ENCODE data around the gene TBC1D14. TPM values are rescaled to one million over a fixed set of nuclear protein-coding genes. Genes with fewer than 3 reads are reported as not detected.

TBC1D14 gene
- polyA plus RNA-seq, 3 donors: 36.3 to 44.7 (median 39.3) TPM

GRCh38 chr4:7021355-7021754, 111.7 kb downstream of the TBC1D14 start:
- H3K27me3 Mint-ChIP-seq (ENCODE audit: low read depth in 3 of 3): peaks cover 0 to 1% (median 0%) of the 10 kb centered on the region in 3 donors
- H3K4me1 Mint-ChIP-seq: no peaks in the 10 kb centered on the region
- H2AFZ ChIP-seq (ENCODE audit: insufficient read depth, low read depth, low read length, poor library complexity, severe bottlenecking): no peak overlapping the region
- H3K36me3 Mint-ChIP-seq: peaks cover 75 to 92% of the 10 kb centered on the region in 2 donors
- no peak for DNase-seq
- no peak overlapping the region for H3K4me3 ChIP-seq (replicated peaks in 1 of 3; ENCODE audit: low read depth in 2 of 3, low read length in 3 of 3)
- no peak for TF ChIP-seq CTCF (IDR thresholded peaks at IDR 0.05)
- H3K27ac Mint-ChIP-seq: no peak overlapping the region
- no peaks in the 10 kb centered on the region for H3K4me1 ChIP-seq (ENCODE audit: control insufficient read depth in 1 of 2, insufficient read depth in 2 of 2, low read length in 2 of 2)
- H3K36me3 ChIP-seq (replicated peaks in 1 of 2; ENCODE audit: control insufficient read depth in 1 of 2, insufficient read depth in 2 of 2, low read length in 2 of 2): peaks cover 78 to 96% of the 10 kb centered on the region in 2 donors
- H3K4me3 Mint-ChIP-seq: no peak overlapping the region
- no peaks in the 10 kb centered on the region for H3K27me3 ChIP-seq (ENCODE audit: control insufficient read depth in 2 of 2, insufficient read depth in 2 of 2, low read length in 2 of 2)
- no peak overlapping the region for H3K27ac ChIP-seq (ENCODE audit: low read depth in 1 of 2, low read length in 2 of 2)
- intact Hi-C loops (cut with micrococcal nuclease): no loop called here
- H4K20me1 ChIP-seq (ENCODE audit: insufficient read depth, low read length): peaks cover 86% of the 10 kb centered on the region
- 55% methylated on average over 2 of the region's 5 CpGs for WGBS (ENCODE audit: insufficient coverage)
- no peaks in the 10 kb centered on the region for H3K9me3 ChIP-seq (replicated peaks in 1 of 2; ENCODE audit: control insufficient read depth in 1 of 2, insufficient read depth in 1 of 2, low read length in 2 of 2)
- H3K79me2 ChIP-seq (ENCODE audit: insufficient read depth, low read length): no peaks in the 10 kb centered on the region
- no peak overlapping the region for H3K4me2 ChIP-seq (replicated peaks; ENCODE audit: extremely low read depth, low read length, poor library complexity, severe bottlenecking)
- H3K9ac ChIP-seq (ENCODE audit: insufficient read depth, low read length, poor library complexity, severe bottlenecking): no peak overlapping the region
- H3K9me3 Mint-ChIP-seq: no peaks in the 10 kb centered on the region

GRCh38 chr4:7021930-7022664, 112.5 kb downstream of the TBC1D14 start:
- Histone ChIP-seq H2AFZ (ENCODE audit: insufficient read depth, low read depth, low read length, poor library complexity, severe bottlenecking) (no peak overlapping the region), H3K4me1 (ENCODE audit: control insufficient read depth in 1 of 2, insufficient read depth in 2 of 2, low read length in 2 of 2) (no peaks in the 10 kb centered on the region), H3K27ac (ENCODE audit: low read depth in 1 of 2, low read length in 2 of 2) (no peak overlapping the region), H3K4me2 (replicated peaks; ENCODE audit: extremely low read depth, low read length, poor library complexity, severe bottlenecking) (no peak overlapping the region), H3K79me2 (ENCODE audit: insufficient read depth, low read length) (no peaks in the 10 kb centered on the region), H3K36me3 (replicated peaks in 1 of 2; ENCODE audit: control insufficient read depth in 1 of 2, insufficient read depth in 2 of 2, low read length in 2 of 2) (peaks cover 77 to 96% of the 10 kb centered on the region in 2 donors), H3K27me3 (ENCODE audit: control insufficient read depth in 2 of 2, insufficient read depth in 2 of 2, low read length in 2 of 2) (no peaks in the 10 kb centered on the region), H4K20me1 (ENCODE audit: insufficient read depth, low read length) (peaks cover 79% of the 10 kb centered on the region), H3K9ac (ENCODE audit: insufficient read depth, low read length, poor library complexity, severe bottlenecking) (no peak overlapping the region), H3K9me3 (replicated peaks in 1 of 2; ENCODE audit: control insufficient read depth in 1 of 2, insufficient read depth in 1 of 2, low read length in 2 of 2) (no peaks in the 10 kb centered on the region), H3K4me3 (replicated peaks in 1 of 3; ENCODE audit: low read depth in 2 of 3, low read length in 3 of 3) (no peak overlapping the region)
- Mint-ChIP-seq H3K9me3 (no peaks in the 10 kb centered on the region), H3K27me3 (ENCODE audit: low read depth in 3 of 3) (peaks cover 0 to 1% (median 0%) of the 10 kb centered on the region in 3 donors), H3K27ac (peak overlapping the region in 4 of 7 donors; percentile 12 to 65 (median 35)), H3K4me3 (no peak overlapping the region), H3K36me3 (peaks cover 76 to 92% of the 10 kb centered on the region in 2 donors), H3K4me1 (no peaks in the 10 kb centered on the region)
- 94% methylated on average over 12 of the region's 13 CpGs for WGBS (ENCODE audit: insufficient coverage)
- no peak for DNase-seq
- intact Hi-C loops (cut with micrococcal nuclease): no loop called here
- TF ChIP-seq CTCF (IDR thresholded peaks at IDR 0.05): no peak

Measured in CD14-positive monocyte (primary cell).